ENCODE data around the gene COL23A1.

The COL23A1 gene

DNA sequence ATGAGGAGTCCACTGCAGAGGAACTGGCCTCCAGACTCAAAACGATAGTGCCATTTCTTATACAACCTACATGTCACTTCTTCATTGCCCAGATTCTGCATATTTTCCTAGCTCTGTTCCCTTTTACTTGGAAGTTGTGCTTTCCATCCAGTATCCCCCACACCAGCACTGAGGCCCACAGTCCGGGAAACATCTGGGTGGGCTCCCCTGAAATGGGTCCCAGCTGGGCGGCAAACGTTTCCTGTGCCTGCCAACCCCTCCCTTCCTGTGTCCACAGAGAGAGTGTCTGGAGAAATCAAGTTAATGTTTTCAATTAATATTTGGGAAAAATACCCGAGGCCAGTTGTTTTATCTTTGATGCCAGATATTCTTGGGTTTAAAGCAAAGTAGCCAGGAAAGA, 111.8 kb downstream of the COL23A1 start:
- no peaks in the 10 kb centered on the region for H3K9me3 ChIP-seq (ENCODE audit: low read depth, low read length)
- no peak overlapping the region for H3K4me3 ChIP-seq
- H3K36me3 ChIP-seq (ENCODE audit: insufficient read depth, low read length) = no peaks in the 10 kb centered on the region
- no peak overlapping the region for H3K27ac ChIP-seq
- no peak overlapping the region for H3K9ac ChIP-seq (ENCODE audit: insufficient read length)
- TF ChIP-seq EZH2 (IDR thresholded peaks at IDR 0.05) = no peak
- no peak for TF ChIP-seq FOXP2 (optimal IDR thresholded peaks at IDR 0.05; ENCODE audit: control extremely low read depth, extremely low read length, insufficient read depth)
- no peak for TF ChIP-seq POLR2AphosphoS5 (IDR thresholded peaks at IDR 0.05; ENCODE audit: borderline replicate concordance, low read depth, low read length)
- no peak for DNase-seq (ENCODE audit: low read depth, low spot score)

DNA sequence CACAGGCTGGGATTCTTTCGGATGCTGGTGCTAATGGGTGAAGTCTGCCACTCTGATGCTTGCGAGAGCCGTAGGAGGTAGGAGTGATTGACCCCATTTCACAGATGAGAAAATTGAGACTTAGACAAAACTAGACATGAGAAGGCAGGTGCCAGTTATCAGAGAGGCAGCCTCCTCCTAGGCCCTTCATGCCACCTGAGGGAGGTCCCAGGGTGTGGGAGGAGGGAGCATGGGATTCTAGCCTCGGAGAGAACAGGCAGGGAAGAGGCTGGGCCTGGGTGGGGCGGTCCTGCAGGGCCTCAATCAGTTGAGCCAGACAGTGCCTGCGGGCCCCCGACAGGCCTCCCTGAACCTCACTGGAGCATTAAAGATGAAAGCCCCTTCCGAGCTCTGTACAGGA, 112.4 kb downstream of the COL23A1 start:
- no peak overlapping the region for H3K4me3 ChIP-seq
- TF ChIP-seq EZH2 (IDR thresholded peaks at IDR 0.05) = no peak
- no peak for TF ChIP-seq POLR2AphosphoS5 (IDR thresholded peaks at IDR 0.05; ENCODE audit: borderline replicate concordance, low read depth, low read length)
- no peak for TF ChIP-seq FOXP2 (optimal IDR thresholded peaks at IDR 0.05; ENCODE audit: control extremely low read depth, extremely low read length, insufficient read depth)
- H3K9ac ChIP-seq (ENCODE audit: insufficient read length) = no peak overlapping the region

DNA sequence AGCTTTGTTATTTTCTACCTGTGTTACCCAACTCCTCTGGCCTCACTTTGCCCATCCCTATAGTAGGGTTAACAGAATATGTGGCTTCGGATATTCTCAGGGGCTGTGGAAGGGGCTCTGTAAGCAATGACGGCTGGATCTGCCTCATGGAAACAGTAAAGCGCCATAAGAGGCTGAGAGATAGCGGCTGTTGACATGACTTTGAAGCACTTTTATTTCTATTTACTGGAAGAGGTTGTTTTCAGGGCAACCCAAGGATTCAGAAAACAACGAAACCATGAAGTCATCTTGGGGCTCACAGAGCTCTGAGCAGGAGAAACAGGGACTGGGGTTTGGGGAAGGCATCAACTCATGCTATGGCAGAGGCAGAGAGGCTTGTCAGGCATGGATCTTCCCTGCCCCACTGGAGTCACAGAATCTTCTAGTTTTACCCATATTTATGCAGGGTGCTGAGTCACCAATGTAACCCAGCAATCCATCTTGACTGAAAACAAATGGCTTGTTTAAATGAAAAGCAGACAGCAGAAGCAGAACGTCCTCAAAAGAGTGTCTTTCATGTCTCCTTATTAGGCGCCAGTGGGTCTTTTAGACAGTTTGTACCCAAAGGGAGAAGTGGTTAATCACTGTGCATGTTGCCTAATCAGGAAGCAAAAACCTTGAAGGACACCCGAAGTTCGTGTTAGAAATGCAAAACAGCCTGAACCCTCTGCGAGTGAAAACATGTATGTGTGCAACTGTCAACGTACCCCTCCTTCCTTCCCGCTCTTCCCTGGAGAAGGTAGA, 113.0 kb downstream of the COL23A1 start:
- H3K4me3 ChIP-seq = no peak overlapping the region
- DNase-seq (ENCODE audit: low read depth, low spot score) = no peak
- no peak overlapping the region for H3K27ac ChIP-seq

More for the DNA sequence above, 112.4 kb downstream of the COL23A1 start:
- Histone ChIP-seq H3K36me3 (ENCODE audit: insufficient read depth, low read length) (no peaks in the 10 kb centered on the region), H3K9me3 (ENCODE audit: low read depth, low read length) (no peaks in the 10 kb centered on the region), H3K27ac (no peak overlapping the region)
- DNase-seq (ENCODE audit: low read depth, low spot score) = no peak

DNA sequence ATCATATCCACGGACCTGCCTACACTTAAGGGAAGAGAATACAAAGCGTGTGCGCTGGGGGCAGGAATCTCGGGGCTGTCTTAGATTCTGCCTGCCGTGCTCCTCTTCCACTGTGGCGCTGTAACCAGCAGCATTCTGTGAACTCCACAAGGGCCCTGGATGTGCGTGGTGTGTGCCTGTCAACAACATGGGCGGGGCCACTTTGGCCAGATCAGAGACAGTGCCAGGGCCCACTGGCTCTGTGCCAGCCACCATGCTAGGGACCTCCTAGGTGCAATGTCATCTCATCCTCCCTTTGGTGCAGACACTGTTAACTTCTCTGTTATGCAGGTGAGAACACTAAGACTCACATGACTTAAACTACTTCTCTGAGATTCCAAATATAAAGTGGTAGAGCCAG, 113.7 kb downstream of the COL23A1 start:
- DNase-seq (ENCODE audit: low read depth, low spot score) = no peak
- TF ChIP-seq EZH2 (IDR thresholded peaks at IDR 0.05) (no peak), POLR2AphosphoS5 (IDR thresholded peaks at IDR 0.05; ENCODE audit: borderline replicate concordance, low read depth, low read length) (no peak), FOXP2 (optimal IDR thresholded peaks at IDR 0.05; ENCODE audit: control extremely low read depth, extremely low read length, insufficient read depth) (no peak)
- no peaks in the 10 kb centered on the region for H3K36me3 ChIP-seq (ENCODE audit: insufficient read depth, low read length)
- no peaks in the 10 kb centered on the region for H3K9me3 ChIP-seq (ENCODE audit: low read depth, low read length)
- no peak overlapping the region for H3K27ac ChIP-seq
- H3K4me3 ChIP-seq = no peak overlapping the region
- no peak overlapping the region for H3K9ac ChIP-seq (ENCODE audit: insufficient read length)

More for the DNA sequence above, 113.0 kb downstream of the COL23A1 start:
- TF ChIP-seq EZH2 (IDR thresholded peaks at IDR 0.05) (no peak), FOXP2 (optimal IDR thresholded peaks at IDR 0.05; ENCODE audit: control extremely low read depth, extremely low read length, insufficient read depth) (no peak), POLR2AphosphoS5 (IDR thresholded peaks at IDR 0.05; ENCODE audit: borderline replicate concordance, low read depth, low read length) (no peak)
- no peak overlapping the region for H3K9ac ChIP-seq (ENCODE audit: insufficient read length)
- no peaks in the 10 kb centered on the region for H3K36me3 ChIP-seq (ENCODE audit: insufficient read depth, low read length)
- H3K9me3 ChIP-seq (ENCODE audit: low read depth, low read length) = no peaks in the 10 kb centered on the region

DNA sequence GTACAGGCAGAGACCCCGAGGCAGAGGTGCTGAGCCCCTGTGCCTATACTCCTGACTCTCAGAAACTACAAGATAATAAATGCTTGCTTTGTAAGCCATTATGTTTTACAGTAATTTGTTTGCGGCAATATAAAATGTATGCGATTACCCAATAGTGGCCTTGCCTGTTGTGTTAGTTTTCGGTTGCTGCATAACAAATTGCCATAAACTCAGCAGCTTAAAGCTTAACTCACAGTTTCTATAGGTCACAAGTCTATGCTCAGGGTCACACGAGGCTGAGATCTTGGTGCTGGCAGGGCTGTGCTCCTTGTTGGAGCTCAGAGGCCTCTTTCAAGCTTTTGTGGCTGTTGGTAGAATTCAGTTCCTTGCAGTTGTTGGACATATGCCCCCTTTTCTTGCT, 114.8 kb downstream of the COL23A1 start:
- Histone ChIP-seq H3K27ac (no peak overlapping the region), H3K4me3 (no peak overlapping the region), H3K9me3 (ENCODE audit: low read depth, low read length) (no peaks in the 10 kb centered on the region), H3K9ac (ENCODE audit: insufficient read length) (no peak overlapping the region), H3K36me3 (ENCODE audit: insufficient read depth, low read length) (no peaks in the 10 kb centered on the region)
- no peak for DNase-seq (ENCODE audit: low read depth, low spot score)
- TF ChIP-seq FOXP2 (optimal IDR thresholded peaks at IDR 0.05; ENCODE audit: control extremely low read depth, extremely low read length, insufficient read depth) (no peak), POLR2AphosphoS5 (IDR thresholded peaks at IDR 0.05; ENCODE audit: borderline replicate concordance, low read depth, low read length) (no peak), EZH2 (IDR thresholded peaks at IDR 0.05) (no peak)

DNA sequence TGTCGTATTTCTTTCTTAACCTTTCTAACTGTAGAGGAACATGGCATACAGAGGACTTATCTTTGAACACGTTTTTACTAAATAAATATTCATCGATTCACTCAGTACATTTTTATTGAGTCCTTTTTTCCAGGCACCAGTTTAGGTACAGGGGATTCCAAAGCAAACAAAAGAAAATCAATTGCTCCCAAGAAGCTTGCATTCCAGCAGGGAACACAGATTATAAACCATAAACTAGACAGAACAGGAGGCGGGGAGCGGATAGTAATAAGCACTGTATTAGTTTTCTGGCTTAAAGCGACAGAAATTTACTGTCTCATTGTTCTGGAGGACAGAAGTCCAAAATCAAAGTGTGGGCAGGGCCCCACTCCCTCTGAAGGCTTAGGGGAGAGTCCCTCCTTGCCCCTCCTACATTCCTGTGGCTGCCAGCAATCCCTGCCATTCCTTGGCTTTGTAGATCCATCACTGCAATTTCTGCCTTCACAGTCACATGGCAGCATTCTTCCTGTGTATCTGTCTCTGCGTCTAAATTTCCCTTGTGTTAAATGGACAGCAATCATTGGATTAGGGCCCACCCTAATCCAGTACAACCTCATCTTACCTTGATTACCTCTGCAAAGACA, 115.5 kb downstream of the COL23A1 start:
- TF ChIP-seq FOXP2 (optimal IDR thresholded peaks at IDR 0.05; ENCODE audit: control extremely low read depth, extremely low read length, insufficient read depth) (no peak), POLR2AphosphoS5 (IDR thresholded peaks at IDR 0.05; ENCODE audit: borderline replicate concordance, low read depth, low read length) (no peak), EZH2 (IDR thresholded peaks at IDR 0.05) (no peak)
- H3K36me3 ChIP-seq (ENCODE audit: insufficient read depth, low read length) = no peaks in the 10 kb centered on the region
- no peak overlapping the region for H3K9ac ChIP-seq (ENCODE audit: insufficient read length)
- no peak overlapping the region for H3K4me3 ChIP-seq
- no peak for DNase-seq (ENCODE audit: low read depth, low spot score)
- H3K27ac ChIP-seq = no peak overlapping the region
- H3K9me3 ChIP-seq (ENCODE audit: low read depth, low read length) = no peaks in the 10 kb centered on the region

DNA sequence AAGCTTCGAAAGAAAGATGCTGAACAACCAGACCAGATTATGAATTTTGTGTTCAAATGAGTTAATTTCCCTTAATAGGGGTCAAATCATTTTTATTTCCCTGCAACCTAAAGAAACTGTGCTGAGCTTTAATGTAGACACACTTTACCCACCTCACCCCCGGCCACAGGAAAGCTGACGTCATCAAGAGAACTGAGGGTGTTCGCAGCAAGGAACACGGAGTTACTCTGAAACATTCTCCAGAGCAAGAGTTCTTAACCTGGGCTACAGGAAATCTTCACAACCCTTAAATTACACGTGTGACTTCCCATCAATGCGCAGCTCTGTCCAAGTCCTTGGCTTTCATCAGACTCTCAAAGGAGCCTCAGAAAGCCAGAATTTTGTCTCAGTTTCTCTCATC, 116.3 kb downstream of the COL23A1 start:
- Histone ChIP-seq H3K27ac (no peak overlapping the region), H3K4me3 (no peak overlapping the region), H3K9ac (ENCODE audit: insufficient read length) (no peak overlapping the region), H3K36me3 (ENCODE audit: insufficient read depth, low read length) (no peaks in the 10 kb centered on the region), H3K9me3 (ENCODE audit: low read depth, low read length) (no peaks in the 10 kb centered on the region)
- TF ChIP-seq EZH2 (IDR thresholded peaks at IDR 0.05) (no peak), POLR2AphosphoS5 (IDR thresholded peaks at IDR 0.05; ENCODE audit: borderline replicate concordance, low read depth, low read length) (no peak), FOXP2 (optimal IDR thresholded peaks at IDR 0.05; ENCODE audit: control extremely low read depth, extremely low read length, insufficient read depth) (no peak)
- no peak for DNase-seq (ENCODE audit: low read depth, low spot score)

DNA sequence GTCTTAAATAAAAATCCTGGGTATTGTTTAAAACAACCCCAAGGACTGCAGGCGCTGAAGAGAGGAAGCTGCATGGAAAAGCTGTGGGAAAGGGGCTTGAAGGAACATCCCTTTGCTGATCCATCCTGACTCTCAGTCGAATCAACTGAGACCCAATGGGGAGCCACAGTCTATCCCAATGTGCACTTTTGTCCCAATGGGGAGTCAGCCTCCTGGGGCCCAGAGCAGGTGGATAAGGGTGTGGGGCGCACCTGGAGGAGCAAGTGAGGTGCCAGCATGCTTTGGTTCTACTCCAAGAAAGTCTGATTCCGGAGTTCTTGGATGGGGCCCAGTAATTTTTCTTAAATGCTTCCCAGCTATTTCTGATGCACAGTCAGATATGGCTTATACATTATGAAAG, 118.1 kb downstream of the COL23A1 start:
- Histone ChIP-seq H3K4me3 (no peak overlapping the region), H3K9ac (ENCODE audit: insufficient read length) (no peak overlapping the region), H3K36me3 (ENCODE audit: insufficient read depth, low read length) (no peaks in the 10 kb centered on the region), H3K9me3 (ENCODE audit: low read depth, low read length) (no peaks in the 10 kb centered on the region), H3K27ac (no peak overlapping the region)
- DNase-seq (ENCODE audit: low read depth, low spot score) = no peak
- TF ChIP-seq POLR2AphosphoS5 (IDR thresholded peaks at IDR 0.05; ENCODE audit: borderline replicate concordance, low read depth, low read length) (no peak), FOXP2 (optimal IDR thresholded peaks at IDR 0.05; ENCODE audit: control extremely low read depth, extremely low read length, insufficient read depth) (no peak), EZH2 (IDR thresholded peaks at IDR 0.05) (no peak)

All from SK-N-MC (cell line).